Activated CD8-positive, alpha-beta memory T cell treated with anti-CD3 and anti-CD28 coated beads for 1 hour (primary cell): ENCODE results near the gene TUT1.
"Not testable (repeated sequence)": the region's sequence is repeated elsewhere in the genome, so short reads cannot be mapped to it uniquely, and the experiment has no call there.

ENCODE experiments used
- DNase-seq, 2 donors: peaks; one replicate each; pipeline ENCODE4 v3.0.0-alpha.2; 2020; ENCODE audit warnings: low read depth in 1 of 2; ENCODE audit errors: extremely low read depth in 1 of 2

Gene TUT1

GRCh38 chr11:62604460-62605120, 13.3 kb upstream of the TUT1 start:
- no peak for DNase-seq

DNA sequence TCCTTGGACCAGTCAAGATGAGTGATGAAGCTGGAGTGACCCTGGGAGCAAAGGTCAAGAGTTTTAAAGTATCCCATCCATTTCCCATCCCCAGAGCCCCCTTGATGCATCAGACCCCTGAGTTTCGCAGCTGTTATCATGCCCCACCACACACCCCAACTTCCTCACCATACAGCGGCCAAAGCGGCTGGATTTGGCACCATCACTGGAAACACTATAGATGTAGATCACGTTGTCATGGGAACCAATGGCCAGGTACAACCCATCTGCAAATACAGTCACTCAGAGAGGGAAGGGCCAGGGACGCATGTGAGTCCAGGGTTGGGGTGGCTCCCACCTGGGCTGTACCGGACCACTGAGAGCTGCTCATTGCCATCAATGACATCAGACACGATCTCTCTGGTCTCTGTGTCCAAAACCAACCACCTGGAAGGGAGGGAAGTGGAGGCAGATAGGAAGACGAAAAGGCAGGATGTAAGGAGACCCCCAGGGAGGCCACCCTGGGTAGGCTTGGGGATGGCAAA, 12.5 kb upstream of the TUT1 start:
- no peak for DNase-seq

DNA sequence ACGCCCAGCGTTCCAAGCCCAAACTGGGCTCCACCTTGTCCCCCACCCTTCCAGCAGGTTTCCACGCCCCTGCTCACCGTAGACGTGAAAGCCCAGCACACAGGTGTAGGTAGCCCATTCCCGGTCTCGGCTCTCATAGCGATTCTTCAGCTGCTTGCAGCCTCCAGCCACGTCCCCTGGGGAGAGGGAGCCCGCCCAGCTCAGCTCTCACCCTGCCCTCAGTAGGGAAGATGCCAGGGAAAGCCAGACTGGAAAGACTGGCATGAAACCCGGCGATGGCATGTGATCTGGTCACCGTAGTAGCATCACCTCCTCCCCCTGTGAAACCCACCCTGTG, 11.7 kb upstream of the TUT1 start:
- DNase-seq, result no peak

- DNase-seq, result no peak
Measured at GRCh38 chr11:62602141-62603071, 11.1 kb upstream of the TUT1 start.

DNA sequence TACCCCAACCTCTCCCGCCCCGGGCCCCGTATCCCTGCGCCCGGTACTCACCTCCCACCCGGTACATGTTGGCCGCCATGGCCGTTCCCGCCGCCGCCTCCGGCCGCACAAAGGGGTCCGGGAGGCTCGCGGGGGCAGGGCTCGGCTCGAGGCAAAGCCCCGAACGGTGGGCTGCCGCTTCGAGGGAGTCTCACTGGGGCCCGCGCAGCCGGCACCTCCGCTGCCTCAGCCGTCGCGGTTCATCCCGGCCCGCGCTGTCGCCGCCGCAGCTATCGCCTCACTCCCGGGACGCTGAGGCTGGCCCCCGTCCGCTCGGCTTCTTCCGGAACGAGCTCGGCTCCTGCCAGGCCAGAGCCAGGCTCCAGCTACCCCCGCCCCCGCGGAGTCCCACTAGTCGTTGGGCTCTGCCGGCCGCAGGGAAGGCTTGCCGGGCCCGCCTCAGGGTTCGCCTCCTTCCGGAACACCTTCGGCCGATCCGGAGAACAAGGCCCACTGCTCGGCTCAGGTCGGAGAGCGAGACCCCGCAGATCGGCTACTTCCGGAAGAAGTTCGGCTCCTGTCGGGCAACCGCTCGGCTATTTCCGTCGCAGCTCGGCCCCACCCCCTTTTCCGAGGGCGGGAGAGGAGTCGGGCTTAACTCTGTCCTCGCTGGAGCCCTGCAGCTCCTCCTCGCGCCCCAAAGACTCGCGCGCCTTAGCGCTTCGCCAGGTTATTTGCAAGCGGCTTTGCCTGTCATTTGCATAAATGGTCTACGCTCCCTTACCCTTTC, 10.2 kb upstream of the TUT1 start, which contains the start of gene MTA2:
Gene MTA2 (minus strand): TSS at position 494 of the 769 bp plus-strand sequence. CDS start 415 bp downstream, at position 79.
- peak; percentile 98 for DNase-seq

DNA sequence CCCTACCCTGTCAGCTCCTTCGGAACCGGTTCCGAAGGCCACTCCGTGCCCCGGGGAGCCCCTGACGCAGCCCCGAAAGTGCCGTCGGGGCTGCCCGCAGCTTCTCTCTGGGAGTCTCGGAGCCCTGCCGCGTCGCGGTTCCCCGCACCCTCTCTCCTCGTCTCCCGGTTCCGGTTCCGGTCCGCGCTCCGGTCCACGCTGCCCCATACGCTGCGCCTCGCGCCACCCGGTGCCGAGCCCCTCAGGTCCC, 9.7 kb upstream of the TUT1 start:
- no peak for DNase-seq

DNA sequence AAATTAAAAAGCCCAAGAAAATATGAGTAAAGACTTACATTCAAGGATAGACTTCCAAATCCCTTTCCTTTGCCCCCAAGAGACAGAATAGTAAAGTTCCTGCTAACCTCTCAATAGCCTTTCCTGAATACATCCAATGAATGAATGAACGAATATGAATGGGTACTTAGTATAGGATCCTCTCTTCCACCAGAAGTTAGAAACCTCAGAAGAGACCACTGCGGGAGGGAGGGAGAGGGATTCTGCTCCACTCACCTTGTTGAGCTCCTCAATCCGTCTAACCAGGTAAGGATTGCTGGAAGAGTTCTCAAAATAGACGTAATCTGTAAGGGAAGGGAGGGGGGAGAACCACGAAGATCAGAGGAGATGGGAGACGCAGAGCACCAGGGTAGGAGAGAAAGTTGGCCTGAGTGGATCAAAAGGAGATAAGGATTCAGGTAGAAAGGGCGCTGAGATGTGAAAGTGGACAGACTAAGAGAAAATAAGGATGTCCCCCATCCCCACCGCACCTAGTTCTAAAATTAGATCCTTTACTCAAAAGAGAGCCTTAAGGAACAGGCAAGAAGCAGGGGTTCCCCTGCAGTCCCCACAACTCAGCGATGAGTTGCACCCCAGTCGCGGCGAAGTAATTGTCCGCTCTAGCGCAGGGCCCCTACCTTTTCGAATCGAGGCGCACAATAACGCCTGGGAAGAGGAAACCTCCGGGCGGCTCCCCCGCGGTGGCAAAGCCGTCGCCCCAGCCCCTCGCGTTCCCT, 9.2 kb upstream of the TUT1 start:
- no peak for DNase-seq

- no peak for DNase-seq
Measured at GRCh38 chr11:62599901-62600300, 8.6 kb upstream of the TUT1 start.

DNA sequence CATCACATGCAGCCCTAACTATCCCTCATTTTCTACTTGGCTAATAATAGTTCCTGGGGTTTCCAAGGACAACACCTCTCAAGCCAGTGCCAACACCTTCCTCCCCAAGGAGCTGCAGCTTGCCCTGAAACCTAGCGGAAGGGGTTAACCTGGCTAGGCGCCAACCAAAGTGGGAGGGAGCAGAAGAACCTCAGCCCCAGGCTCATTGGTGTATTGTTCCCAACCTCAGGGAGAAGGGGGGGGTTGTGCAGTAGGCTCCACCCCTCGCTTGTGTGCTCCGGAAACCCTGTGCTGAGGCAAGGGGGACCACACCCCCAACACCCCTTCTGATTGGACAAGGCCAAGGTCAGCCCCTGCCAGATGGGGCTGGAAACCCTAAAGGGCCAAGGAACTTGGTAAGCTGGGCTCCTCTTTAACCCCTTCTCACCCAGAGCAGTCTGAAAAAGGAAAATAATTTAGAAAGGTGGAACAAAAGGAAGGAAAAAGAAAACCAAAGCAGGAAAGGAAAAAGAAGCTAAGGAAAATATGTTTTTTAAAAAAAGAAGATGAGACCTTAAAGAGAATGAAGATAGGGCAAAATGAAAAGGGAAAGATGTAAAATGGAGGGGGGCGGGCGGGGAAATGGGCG, 7.9 kb upstream of the TUT1 start:
- peak; percentile 86 to 91 for DNase-seq

GRCh38 chr11:62595124-62595523, 3.8 kb upstream of the TUT1 start:
- DNase-seq, result no peak

DNA sequence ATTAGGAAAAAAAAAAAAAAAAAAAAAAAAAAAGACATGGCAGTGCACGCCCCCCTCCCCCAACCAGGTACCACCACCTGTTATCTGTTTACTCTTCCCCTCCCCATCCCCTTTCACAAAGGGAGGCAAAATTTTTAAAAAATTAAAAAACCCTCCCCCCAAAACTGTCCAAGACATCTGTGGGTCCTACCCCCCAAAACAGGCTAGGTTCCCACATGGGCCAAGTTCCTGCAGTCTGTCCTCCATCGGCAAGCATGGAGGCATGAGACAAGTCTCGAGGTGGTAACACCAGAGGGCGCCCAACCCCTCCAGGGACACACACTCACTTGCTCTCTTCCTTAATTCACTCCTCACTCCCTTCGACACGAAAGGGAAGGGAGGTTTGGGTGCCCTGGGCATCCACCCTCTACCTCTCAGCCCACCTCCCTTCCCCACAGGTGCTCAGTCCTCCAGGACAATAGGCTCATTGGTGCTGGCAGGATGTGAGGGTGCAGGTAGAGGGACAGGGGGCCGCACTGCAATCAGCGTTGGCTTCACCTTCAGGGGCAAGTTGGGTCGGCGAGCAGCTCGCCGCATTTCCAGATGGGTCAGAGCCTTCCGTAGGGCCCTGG, 2.2 kb upstream of the TUT1 start:
- peak in 1 of 2 donors; percentile 64 for DNase-seq

GRCh38 chr11:62592989-62593421, 1.7 kb upstream of the TUT1 start:
- no peak for DNase-seq

- DNase-seq, result no peak
Measured at GRCh38 chr11:62592146-62592815, 958 bp upstream of the TUT1 start.

DNA sequence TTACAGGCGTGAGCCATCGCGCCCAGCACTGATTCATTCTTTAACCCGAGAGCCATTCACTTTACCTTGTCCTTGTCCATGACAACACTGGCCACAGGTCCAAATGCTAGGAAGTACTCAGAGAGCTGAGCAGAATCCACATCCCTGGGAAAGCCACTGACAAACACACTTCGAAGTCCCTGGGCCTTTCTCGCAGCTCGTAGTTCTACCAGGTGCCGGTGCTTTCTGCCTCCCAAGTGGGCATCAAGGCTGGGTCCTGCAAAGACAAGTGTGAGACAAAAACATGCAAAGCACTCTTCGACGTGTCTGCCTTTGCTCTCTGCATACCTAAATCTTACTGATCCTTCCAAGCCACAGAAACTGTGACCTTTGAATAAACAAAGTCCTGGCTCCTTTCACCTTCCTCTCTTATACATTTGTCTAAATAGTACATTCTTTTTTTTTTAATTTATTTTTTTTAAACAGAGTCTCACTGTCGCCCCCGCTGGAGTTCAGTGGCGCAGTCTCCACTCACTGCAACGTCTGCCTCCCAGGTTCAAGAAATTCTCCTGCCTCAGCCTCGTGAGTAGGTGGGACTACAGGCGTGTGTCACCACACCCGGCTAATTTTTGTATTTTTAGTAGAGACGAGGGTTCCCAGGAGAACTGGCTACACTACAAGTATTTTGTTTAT, 2.2 kb downstream of the TUT1 start:
- no peak for DNase-seq

DNA sequence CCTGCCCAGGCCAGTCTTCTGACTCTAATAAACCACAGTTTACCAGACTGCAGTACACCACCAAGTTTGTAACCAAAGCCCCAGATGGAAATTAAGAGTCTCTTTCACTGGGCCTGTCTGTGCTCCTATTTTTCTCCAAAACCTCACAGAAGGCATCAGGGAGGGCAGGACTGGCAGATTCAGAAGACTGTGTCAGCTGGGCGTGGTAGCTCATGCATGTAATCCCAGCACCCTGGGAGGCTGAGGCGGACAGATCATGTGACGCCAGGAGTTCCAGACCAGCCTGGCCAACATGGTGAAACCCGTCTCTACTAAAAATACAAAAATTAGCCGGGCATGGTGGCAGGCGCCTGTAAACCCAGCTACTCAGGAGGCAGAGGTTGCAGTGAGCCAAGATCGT, 6.0 kb downstream of the TUT1 start:
- not testable (repeated sequence) for DNase-seq

- not testable (repeated sequence) for DNase-seq
Measured at GRCh38 chr11:62581735-62582134, 9.6 kb downstream of the TUT1 start.

DNA sequence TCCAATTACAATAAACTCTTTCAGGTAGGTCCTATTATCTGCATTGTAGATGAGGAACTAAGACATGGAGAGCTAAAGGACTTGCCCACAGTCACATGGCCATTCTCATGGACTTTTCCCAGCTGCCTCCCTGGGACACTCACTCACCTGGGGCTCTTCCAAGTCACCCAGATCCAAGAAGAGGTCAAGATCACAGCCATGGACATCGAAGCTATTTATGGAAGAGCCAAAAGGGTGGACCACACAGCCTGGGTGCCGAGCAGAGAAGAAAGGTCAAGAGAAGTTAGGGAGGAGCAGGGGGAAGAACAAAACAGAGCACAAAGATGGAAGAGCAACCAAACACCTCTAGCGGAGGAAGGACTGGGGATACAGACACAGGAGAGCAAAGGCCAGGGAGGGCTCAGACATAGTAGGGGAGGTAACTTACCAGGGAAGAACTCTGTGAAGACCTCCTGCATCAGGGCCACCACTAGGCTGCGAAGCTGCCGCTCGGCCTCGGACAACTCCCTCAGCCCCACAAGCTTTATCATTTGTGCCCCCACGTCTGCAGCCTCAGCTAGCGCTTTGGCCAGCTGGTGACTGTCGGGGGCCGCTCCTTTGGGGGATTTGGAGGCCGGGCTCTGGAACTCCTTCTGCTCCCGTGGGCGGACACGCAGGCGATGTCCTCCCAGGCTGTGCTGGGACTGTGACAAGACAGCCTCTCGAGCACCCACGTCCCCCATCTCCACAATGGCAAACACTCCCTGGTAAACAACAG, 10.2 kb downstream of the TUT1 start:
- DNase-seq, result no peak

- DNase-seq, result no peak
Measured at GRCh38 chr11:62579252-62579651, 12.1 kb downstream of the TUT1 start.
